MCF 10A (cell line): ENCODE results near the gene TTI1. TPM values are rescaled to one million over a fixed set of nuclear protein-coding genes. Genes with fewer than 3 reads are reported as not detected.

Experiments used
- BruUV-seq: library from RNA; stranded (reverse); fragments of 400-500 nt; replicated peaks from 2 replicates; lab custom pipeline; 2021; lab: Mats Ljungman, UMichigan
- CTCF ChIA-PET: fragments of 300-600 bp; sonication (Branson Sonifier 250); formaldehyde crosslinking; extraction: SDS; loops from one replicate; lab custom pipeline; 2021; ENCODE audit warnings: antibody characterized with exemption, inconsistent platforms; lab: Yijun Ruan, JAX
- POLR2A ChIA-PET: fragments of 300-600, 350-650 bp; sonication (Branson Sonifier 250); formaldehyde crosslinking; extraction: SDS; loops from one replicate; lab custom pipeline; 2020; ENCODE audit warnings: antibody characterized with exemption, inconsistent platforms; lab: Yijun Ruan, JAX
- DNase-seq: peaks from one replicate; pipeline ENCODE4 v3.0.0-alpha.2; 2018; ENCODE audit not compliant: unreplicated experiment
- H3K27ac Mint-ChIP-seq: one replicate; pipeline ENCODE4 v1.8.0; 2022; ENCODE audit warnings: mild to moderate bottlenecking, low read depth, mixed read lengths; ENCODE audit not compliant: unreplicated experiment
- H3K27me3 Mint-ChIP-seq: one replicate; pipeline ENCODE4 v1.8.0; 2022; ENCODE audit warnings: mixed read lengths; ENCODE audit not compliant: insufficient read depth, unreplicated experiment
- H3K36me3 Mint-ChIP-seq: one replicate; pipeline ENCODE4 v1.8.0; 2022; ENCODE audit warnings: mild to moderate bottlenecking, moderate library complexity, mixed read lengths; ENCODE audit not compliant: insufficient read depth, unreplicated experiment
- H3K4me1 Mint-ChIP-seq: one replicate; pipeline ENCODE4 v1.8.0; 2022; ENCODE audit warnings: mixed read lengths; ENCODE audit not compliant: insufficient read depth, unreplicated experiment
- H3K4me3 Mint-ChIP-seq: one replicate; pipeline ENCODE4 v1.8.0; 2022; ENCODE audit warnings: mild to moderate bottlenecking, moderate library complexity, mixed read lengths; ENCODE audit not compliant: unreplicated experiment
- H3K9me3 Mint-ChIP-seq: one replicate; pipeline ENCODE4 v1.8.0; 2022; ENCODE audit warnings: mixed read lengths; ENCODE audit not compliant: unreplicated experiment
- intact Hi-C: fragments of 100-400 bp; cut with micrococcal nuclease; formaldehyde crosslinking; loops from 2 replicates; pipeline ENCODE4 v1.14.1; 2022
- total RNA-seq: library from RNA; stranded (reverse); gene quantifications from 2 replicates; pipeline ENCODE4 v1.2.3, GENCODE V29; 2022
- TF ChIP-seq, protein P1 (sequence below): fragments of 200-600 bp; IDR thresholded peaks from one replicate; pipeline ENCODE4 v1.8.0; 2022; ENCODE audit warnings: antibody characterized with exemption, mild to moderate bottlenecking; ENCODE audit not compliant: unreplicated experiment

The TTI1 gene
- total RNA-seq, 1 experiment from 2014 or later = 17.1 TPM

DNA sequence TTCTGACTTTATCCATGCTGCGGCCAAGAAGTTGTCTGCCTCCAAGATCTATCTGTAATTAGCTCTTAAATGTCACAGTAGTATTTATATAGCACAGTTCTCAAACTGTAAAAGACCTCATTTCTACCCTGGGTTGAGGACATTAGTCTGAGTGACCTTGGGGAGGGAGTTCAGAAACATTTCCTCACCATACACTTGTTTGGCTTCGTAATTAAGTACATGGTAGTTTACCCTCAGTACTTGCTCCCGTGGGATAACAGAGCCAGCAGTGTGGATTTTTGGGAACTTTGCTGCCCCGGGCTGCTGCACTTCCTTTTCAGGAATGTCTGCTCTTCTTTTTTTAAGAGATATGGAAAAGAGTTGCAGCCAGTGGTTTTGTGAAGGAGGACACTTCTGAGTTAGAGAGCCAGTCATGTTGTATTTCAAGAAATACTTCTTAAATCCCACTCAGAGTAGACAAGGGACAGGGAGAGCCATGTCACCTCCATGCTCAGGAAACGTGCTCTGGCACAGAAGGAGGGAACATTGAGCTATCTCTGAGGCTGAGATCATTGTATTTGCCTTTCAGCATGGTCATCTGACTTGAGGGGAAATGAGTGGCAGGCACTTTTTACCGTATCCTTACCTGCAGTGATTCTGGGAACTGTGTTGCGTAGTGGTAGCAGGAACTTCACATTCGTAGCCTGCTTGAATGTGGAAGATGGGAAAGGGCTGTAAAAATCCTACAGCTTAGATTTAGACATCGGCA is 33.9 kb upstream of the TTI1 start:
- Mint-ChIP-seq H3K27ac (no peak overlapping the region), H3K36me3 (peaks cover 67% of the 10 kb centered on the region)

DNA sequence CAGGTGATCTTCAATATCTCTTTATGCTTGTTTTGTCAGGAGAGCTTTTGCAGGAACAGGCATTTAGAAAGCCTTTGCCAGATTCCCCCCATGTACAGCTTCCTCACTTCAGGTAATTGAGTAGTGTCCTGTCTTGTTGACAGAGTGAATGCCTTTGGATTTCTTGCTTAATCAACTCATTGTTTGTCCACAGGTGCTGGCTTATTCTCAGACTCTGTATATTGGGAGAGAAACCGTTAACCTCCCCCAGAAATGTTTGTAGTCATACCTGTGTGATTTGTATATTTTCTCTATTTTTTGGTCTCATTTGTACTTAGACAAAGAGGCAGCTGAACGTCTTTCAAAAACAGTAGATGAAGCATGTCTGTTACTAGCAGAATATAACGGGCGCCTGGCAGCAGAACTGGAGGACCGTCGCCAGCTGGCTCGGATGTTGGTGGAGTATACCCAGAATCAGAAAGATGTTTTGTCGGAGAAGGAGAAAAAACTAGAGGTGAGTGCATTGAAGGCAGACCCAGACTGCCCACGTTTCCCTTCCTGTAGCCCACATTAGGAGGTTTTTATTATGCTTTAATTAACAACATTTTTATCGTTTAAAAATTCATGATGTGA is 32.6 kb upstream of the TTI1 start:
- ChIA-PET CTCF (interaction anchor here (0.7 to 31.0 kb wide), 6 partner anchors 8 to 343 kb away, joined by 3 to 782 read pairs (median 14); no protein-coding TSS in a partner anchor), POLR2A (interaction anchor here (0.7 to 2.3 kb wide), 2 partner anchors 16 to 91 kb away, joined by 4 to 7 read pairs; no protein-coding TSS in a partner anchor)
- Mint-ChIP-seq H3K4me3 (no peak overlapping the region), H3K9me3 (no peaks in the 10 kb centered on the region), H3K27me3 (no peaks in the 10 kb centered on the region), H3K27ac (no peak overlapping the region), H3K36me3 (peaks cover 54% of the 10 kb centered on the region), H3K4me1 (no peaks in the 10 kb centered on the region)
- TF ChIP-seq, protein P1, sequence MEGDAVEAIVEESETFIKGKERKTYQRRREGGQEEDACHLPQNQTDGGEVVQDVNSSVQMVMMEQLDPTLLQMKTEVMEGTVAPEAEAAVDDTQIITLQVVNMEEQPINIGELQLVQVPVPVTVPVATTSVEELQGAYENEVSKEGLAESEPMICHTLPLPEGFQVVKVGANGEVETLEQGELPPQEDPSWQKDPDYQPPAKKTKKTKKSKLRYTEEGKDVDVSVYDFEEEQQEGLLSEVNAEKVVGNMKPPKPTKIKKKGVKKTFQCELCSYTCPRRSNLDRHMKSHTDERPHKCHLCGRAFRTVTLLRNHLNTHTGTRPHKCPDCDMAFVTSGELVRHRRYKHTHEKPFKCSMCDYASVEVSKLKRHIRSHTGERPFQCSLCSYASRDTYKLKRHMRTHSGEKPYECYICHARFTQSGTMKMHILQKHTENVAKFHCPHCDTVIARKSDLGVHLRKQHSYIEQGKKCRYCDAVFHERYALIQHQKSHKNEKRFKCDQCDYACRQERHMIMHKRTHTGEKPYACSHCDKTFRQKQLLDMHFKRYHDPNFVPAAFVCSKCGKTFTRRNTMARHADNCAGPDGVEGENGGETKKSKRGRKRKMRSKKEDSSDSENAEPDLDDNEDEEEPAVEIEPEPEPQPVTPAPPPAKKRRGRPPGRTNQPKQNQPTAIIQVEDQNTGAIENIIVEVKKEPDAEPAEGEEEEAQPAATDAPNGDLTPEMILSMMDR = no peak
- BruUV-seq = no TSS peak
- no peak for DNase-seq
- intact Hi-C loops = no loop called here

More for the DNA sequence above, 33.9 kb upstream of the TTI1 start:
- TF ChIP-seq, protein P1 = no peak
- intact Hi-C loops = no loop called here
- POLR2A ChIA-PET = interaction anchor here (0.8 to 2.3 kb wide), 2 partner anchors 9 to 17 kb away, joined by 3 to 7 read pairs; no protein-coding TSS in a partner anchor
- CTCF ChIA-PET = interaction anchor here (0.5 to 31.0 kb wide), 8 partner anchors 9 to 155 kb away, joined by 3 to 782 read pairs (median 3); no protein-coding TSS in a partner anchor
- H3K4me3 Mint-ChIP-seq = no peak overlapping the region
- peaks cover under 1% of the 10 kb centered on the region for H3K4me1 Mint-ChIP-seq
- no peak for DNase-seq
- no peaks in the 10 kb centered on the region for H3K9me3 Mint-ChIP-seq
- H3K27me3 Mint-ChIP-seq = no peaks in the 10 kb centered on the region
- no TSS peak for BruUV-seq

DNA sequence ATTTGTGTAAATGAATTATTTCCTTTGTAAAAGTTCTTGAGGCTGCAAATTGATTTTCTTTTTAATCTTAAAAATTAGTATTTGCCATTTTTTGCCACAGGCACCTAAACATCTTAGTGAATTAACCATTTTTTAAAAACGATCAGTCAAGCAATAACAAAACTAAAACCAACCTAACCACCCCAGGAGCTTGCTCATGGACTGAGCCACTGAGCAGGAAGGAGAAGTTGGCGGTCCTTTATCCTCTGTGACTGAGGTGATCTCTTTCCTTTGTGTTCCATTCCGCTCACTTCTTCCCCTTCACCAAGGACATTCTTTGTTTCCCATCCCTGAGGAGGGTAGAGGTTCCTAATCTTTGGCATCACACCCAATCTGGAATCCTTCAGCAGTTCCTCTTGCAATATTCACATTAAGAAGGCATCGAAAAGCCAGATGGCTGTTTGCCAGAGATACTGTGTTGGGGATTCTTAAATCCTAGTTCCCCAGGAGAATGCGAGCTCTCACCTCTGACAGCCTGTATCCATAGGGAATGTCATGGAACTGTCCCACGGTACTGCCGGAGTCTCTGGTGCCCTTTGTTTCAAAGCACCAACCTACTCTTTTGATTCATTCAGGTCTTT is 30.8 kb upstream of the TTI1 start:
- no TSS peak for BruUV-seq
- POLR2A ChIA-PET = interaction anchor here (0.6 to 1.0 kb wide), 4 partner anchors 55 to 138 kb away, joined by 3 read pairs; no protein-coding TSS in a partner anchor
- Mint-ChIP-seq H3K4me1 (no peaks in the 10 kb centered on the region), H3K9me3 (no peaks in the 10 kb centered on the region), H3K4me3 (no peak overlapping the region), H3K27ac (no peak overlapping the region), H3K36me3 (peaks cover 35% of the 10 kb centered on the region), H3K27me3 (no peaks in the 10 kb centered on the region)
- TF ChIP-seq, protein P1 = no peak
- CTCF ChIA-PET = interaction anchor here (0.6 to 31.0 kb wide), 7 partner anchors 9 to 307 kb away, joined by 3 to 782 read pairs (median 3); partner anchors contain the start of gene TGM2
- DNase-seq = no peak
- intact Hi-C loops = no loop called here
